ENCODE data around the gene CLEC18A.
"Not testable (repeated sequence)": the region's sequence is repeated elsewhere in the genome, so short reads cannot be mapped to it uniquely, and the experiment has no call there.

CLEC18A gene

DNA sequence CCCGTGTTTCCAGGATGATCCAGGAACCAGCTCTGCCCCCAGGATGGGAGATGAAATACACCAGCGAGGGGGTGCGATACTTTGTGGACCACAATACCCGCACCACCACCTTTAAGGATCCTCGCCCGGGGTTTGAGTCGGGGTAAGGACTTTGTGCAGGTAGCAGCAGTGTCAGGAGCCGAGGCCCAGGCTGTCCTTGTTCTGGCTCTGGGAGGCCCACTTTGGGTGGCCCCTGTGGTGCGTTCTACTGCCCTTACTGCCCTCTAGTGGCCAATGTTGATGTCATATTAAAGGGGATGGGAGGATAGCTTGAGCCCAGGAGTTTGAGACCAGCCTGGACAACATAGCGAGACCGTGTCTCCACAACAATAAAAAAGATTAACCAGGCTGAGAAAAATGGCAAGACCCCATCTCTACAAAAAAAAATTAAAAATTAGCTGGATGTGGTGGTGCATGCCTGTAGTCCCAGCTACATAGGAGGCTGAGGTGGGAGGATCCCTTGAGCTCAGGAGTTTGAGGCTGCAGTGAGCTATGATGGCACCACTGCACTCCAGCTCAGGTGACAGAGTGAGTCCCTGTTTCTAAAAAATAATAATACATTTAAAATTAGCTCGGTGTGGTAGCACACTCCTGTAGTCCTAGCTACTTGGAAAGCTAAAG lies 20.9 kb upstream of the CLEC18A start:
- peak; percentile 58 for DNase-seq (ENCODE audit: low spot score)

DNA sequence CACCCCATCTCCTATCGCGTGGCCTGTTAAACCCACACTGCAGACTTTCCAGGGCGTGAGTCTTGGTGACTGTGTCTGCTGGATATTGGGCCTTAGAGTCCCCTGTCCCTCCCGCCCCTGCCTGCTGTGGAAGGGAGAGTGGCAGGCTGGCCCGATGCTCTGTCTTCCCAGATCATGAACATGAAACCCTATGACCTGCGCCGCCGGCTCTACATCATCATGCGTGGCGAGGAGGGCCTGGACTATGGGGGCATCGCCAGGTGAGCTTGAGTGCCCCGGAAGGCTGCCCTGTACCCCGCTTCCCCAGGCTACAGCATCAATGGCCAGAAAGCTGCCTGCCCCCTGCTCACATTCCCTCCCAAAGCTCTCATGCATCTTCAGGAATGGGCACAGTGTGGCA lies 19.5 kb upstream of the CLEC18A start:
- no peak for DNase-seq (ENCODE audit: low spot score)

DNA sequence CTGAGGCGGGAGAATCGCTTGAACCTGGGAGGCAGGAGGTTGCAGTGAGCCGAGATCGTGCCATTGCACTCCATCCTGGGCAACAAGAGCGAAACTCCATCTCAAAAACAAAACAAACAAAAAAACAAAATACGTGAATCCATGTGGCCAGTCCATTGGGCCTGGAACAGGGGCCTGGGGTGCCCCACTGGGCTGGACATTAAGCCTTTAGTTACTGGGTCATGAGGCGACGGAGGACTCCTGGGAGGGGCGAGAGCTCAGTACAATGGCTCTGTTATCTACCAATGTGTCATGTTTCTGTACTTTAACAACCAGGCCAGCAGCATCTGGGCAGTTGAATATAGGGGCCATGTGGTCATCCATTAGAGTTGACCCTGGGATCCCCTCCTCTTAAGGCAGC lies 18.9 kb upstream of the CLEC18A start:
- DNase-seq (ENCODE audit: low spot score): no peak

DNA sequence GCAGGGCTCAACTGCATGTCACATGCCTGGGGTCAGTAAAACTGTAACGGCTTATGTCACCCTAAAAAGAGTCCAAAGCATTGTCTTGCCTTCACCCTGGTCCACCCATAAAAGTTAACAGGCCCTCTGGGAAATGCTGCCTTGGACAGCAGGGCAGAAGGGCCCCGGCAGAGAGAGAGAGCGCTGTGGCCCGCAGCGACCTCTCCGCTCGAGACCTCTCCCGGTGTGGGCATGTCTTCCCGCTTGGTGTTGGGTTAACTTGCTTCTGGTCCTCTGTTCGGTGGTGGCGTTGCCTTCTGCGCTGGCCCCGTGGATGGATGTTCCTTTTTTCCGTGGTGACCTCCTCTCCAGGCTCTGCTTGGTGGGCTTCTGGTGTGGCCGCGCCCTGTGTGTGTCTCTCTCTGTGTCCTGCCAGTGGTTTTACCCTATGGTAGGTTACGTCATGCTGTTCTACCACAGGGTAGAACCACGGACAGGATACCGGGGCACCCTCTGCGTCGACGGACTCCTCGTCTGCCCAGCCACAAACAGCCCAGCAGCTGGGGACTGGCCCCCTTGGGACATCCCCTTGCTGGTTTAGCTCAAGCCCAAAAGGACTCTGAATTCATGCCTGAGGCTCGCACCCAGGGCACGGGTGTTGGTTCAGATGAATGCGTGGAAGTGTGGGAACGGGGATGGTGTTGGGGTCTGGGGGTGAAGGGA lies 18.3 kb upstream of the CLEC18A start:
- no peak for DNase-seq (ENCODE audit: low spot score)

DNA sequence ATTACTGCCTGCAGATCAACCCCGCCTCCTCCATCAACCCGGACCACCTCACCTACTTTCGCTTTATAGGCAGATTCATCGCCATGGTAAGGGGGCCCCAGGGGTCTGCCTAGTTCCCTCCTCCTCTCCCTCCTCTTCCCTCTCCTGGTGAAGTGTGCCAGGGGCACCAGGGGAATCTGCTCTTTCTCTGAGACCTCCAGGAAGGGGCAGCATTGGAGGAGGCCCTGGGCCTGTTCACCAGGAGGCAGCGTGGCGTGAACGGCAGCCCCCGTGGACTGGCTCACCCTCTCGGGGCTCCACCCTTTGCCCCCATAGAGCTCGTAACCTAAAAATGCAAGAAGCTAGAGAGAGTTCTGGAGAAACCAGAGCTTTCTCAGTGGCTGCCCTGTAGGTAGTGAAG lies 17.1 kb upstream of the CLEC18A start:
- no peak for DNase-seq (ENCODE audit: low spot score)

DNA sequence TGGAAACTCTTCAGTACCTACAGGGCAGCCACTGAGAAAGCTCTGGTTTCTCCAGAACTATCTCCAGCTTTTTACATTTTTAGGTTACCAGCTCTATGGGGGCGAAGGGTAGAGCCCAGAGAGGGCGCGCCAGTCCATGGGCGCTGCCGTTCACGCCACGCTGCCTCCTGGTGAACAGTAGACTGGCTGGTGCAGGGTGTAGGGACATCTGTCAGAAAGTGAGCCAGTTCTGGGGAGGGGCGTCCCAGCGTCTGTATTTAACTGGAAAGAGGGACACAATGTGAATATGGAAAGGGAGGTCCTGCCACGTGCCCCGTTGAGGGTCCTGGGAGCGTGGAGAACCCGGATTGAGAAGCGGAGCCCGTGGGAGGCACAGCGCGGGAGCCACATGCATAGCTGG lies 16.4 kb upstream of the CLEC18A start:
- no peak for DNase-seq (ENCODE audit: low spot score)

DNA sequence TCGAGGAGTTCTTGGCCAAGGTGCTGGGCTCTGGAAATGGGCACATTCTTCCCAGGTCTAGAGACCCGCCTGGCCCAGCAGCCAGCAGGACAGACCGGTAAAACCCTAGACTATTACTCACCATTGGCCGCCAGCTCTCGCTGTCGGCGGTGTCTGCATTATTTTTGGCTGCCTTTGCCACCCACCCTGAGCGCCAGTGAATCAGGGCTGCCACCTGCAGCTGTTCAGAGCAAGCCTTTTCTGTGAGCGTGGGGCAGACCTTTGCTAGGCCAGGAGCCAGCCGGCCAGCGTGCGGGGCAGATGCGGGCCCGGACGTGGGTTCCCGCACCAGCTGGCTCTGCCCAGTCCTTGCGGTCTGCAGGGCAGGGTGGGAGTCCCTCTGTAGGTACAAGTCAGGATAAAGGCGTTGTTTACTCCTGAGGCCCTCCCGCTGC lies 15.8 kb upstream of the CLEC18A start:
- no peak for DNase-seq (ENCODE audit: low spot score)

DNA sequence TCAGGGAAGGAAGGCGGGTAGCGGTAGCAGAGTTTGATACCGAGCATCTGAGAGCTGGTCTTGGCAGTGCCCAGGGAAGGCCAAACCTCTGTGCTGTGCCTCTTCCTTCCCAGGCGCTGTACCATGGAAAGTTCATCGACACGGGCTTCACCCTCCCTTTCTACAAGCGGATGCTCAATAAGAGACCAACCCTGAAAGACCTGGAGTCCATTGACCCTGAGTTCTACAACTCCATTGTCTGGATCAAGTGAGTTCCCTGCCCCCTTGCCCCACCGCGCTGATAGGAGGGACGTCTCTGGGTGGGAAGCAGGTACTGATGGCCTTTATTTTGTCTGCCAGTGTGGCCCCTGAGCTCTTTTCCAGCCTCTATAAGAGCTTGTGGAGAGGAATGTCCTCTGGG lies 15.4 kb upstream of the CLEC18A start:
- no peak for DNase-seq (ENCODE audit: low spot score)

DNA sequence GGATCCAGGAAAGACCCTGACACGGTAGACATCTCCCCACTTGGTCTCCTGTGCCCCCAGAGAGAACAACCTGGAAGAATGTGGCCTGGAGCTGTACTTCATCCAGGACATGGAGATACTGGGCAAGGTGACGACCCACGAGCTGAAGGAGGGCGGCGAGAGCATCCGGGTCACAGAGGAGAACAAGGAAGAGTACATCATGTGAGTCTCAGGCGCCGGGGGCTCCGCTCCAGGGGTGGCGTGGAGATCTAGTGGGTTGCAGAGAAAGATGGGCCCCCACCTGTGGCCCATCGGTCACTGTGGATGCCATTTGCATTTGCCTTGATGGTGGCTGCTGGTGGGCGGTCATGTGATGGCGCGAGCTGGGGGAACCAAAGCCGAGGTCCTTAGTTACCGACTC lies 14.9 kb upstream of the CLEC18A start:
- no peak for DNase-seq (ENCODE audit: low spot score)

DNA sequence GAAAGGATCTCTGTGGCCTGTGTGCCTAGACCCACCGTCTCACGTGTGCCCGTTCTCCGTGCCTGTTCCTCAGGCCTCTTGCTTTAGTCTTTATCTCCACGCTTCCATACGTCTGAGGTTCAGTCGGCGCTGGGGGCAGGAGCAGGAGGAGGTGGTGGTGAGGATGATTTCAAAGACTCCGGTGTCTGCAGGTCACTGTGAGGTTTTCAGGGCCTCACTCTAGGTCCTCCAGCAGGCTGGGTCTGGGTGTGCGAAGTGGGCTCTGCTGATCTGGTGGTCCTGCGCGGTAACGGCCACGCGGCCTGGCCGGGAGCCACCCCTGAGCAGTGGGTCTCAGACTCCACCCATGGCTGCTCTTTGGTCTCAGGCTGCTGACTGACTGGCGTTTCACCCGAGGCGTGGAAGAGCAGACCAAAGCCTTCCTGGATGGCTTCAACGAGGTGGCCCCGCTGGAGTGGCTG lies 14.4 kb upstream of the CLEC18A start:
- no peak for DNase-seq (ENCODE audit: low spot score)

DNA sequence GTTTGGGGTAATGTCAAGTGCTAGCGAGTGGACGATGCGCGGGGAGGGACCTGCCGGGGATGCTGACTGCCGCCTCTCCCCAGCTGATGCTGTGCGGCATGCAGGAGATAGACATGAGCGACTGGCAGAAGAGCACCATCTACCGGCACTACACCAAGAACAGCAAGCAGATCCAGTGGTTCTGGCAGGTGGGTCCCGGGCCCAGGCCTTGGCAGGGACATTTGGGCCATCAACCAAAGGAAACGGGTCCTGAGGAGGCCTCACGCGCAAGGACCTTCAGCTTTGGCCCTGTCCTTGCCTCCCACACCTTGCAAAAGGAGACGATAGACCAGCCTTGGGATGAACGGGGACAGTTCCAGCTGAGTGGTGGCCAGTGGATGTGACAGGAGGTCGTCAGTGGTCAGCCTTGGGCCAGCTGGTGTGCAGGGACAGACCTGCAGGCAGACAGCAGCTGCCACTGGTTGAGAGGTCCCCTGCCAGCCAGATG lies 13.6 kb upstream of the CLEC18A start:
- no peak for DNase-seq (ENCODE audit: low spot score)

DNA sequence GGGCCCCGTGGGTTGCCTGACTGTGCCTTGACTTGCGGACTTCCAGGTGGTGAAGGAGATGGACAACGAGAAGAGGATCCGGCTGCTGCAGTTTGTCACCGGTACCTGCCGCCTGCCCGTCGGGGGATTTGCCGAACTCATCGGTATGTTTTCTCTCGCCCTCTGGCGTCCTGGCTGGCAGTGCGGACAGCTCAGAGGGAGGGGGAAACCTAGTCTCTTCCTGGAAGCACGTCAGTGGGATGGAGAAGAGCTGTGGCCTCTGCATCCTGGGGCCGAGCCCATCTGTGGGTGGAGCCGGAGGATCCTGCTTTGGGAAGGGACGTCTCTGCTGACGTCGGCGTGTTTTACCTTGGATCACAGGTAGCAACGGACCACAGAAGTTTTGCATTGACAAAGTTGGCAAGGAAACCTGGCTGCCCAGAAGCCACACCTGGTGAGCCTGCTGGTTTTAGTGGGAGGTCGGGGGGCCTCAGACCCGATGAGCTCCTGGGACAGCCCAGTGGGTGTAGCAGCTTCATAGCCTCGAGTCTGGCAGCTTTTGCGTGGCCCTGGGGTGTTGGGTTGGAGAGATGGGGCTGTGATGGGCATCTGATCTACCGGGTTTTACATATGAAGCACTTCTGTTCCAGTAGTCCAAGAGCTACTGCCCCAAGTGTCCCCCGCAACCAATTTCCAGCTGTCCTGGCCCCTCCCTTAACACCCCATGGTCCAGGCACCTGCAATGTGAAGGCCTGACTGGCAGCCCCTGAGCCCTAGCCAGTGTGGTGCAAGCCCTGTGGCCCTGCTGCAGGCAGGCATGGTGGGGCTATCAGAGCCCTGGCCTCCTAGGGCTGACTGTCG lies 11.9 kb upstream of the CLEC18A start:
- DNase-seq (ENCODE audit: low spot score): no peak

DNA sequence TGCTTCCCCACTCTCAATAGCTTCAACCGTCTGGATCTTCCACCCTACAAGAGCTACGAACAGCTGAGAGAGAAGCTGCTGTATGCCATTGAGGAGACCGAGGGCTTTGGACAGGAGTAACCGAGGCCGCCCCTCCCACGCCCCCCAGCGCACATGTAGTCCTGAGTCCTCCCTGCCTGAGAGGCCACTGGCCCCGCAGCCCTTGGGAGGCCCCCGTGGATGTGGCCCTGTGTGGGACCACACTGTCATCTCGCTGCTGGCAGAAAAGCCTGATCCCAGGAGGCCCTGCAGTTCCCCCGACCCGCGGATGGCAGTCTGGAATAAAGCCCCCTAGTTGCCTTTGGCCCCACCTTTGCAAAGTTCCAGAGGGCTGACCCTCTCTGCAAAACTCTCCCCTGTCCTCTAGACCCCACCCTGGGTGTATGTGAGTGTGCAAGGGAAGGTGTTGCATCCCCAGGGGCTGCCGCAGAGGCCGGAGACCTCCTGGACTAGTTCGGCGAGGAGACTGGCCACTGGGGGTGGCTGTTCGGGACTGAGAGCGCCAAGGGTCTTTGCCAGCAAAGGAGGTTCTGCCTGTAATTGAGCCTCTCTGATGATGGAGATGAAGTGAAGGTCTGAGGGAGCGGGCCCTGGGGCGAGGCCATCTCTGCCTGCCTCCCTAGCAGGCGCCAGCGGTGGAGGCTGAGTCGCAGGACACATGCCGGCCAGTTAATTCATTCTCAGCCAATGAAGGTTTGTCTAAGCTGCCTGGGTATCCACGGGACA lies 11.1 kb upstream of the CLEC18A start:
- DNase-seq (ENCODE audit: low spot score): no peak

DNA sequence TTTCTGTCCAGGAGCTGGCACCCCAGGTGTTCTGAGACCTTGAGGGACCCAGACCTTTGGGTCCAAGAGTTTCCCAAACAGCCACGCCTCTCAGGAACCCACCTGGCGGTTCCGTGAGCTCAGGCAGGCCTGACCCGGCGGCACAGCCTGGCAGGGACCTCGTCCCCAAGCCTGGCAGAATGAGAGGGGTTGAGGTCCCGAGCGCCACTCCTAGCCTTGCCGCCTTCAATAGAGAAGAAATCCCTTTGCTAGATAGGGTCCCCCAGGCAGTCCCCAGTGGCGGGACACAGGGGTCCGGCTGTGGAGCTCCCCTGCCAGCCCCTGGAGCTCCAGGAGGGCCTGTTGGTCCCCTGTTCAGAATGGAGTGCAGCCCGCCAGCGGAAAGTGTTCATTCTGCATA lies 10.5 kb upstream of the CLEC18A start:
- no peak for DNase-seq (ENCODE audit: low spot score)

DNA sequence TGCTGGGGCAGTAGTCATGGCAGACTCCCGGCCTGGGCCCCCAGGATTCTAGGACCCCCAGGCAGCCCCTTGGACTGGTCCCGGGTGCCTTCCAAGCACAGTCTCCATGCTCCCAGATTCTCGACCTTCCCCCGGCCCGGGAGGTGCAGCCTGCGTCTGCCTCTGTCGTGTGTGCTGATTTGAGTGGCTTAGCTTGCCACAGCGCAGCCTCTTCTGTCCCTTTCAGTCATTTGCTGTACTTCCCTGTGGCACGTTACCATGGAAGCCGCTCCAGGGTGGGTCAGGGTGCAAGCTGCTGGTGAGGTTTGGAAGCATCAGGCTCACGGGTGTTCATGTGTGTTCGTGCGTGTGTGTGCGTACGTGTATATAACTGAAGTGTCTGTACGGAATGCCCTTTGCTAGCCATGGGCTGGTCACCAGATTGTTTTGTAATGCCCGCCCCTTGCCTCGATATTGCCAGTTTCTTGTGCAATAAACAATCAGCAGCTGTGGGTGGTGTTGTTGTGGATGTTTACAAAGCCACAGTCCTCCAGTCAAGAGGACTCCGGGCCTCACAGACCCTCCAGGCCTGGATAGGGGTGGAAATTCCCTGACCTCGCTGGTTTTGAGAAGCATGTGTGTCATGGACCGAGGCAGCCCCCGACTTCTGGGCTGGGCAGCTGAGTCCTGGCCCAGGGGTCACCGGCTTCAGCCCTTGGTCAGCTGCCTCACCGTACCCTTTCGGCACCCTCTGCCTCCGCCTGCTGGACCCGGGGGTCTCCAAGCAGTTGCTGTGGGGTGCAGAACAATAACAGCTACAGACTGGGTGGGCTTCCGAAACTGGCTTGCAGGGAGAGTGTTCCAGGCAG lies 9.7 kb upstream of the CLEC18A start:
- DNase-seq (ENCODE audit: low spot score): no peak

DNA sequence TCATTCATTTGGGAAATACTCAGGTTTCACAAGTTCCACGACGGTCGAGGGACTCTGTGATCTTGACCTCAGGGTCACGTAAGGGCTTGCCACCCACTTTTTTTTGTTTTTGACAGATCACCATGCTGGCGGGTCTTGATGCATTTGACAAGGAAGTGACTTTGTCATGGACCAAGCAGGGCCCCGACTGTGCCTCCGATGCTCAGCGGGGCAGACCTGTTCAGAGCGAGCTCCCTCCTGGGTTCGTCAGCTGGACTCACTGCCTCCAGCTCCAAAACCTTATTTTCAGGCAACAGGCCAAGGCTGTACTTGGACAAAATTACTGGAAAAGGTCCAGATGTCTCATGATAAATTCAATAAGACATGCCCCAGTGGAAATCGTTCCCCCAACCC lies 9.0 kb upstream of the CLEC18A start:
- DNase-seq (ENCODE audit: low spot score): no peak

DNA sequence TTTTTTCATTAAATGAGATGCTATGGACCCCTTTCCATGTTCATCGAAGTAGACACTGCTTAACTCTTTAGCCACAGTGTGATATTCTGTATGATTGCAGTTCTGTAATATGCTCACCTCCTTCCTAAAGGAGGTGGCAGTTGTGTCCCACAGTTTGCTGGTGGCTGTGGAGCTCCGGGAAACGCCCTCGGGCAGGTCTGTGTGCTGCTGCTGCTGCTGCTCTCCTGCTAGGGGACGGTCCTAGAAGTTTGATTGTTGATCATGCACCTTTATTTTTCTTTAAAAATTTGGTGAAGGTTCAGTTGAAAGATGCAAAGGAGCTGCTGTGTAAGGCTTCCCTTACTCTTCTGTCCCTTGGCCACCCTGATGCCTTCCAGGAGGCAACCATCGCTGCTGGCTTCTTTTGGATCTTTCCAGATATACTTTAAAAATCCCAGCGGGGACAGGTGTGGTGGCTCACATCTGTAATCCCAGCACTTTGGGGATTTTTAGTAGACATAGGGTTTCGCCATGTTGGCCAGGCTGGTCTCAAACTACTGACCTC lies 8.4 kb upstream of the CLEC18A start:
- no peak for DNase-seq (ENCODE audit: low spot score)

DNA sequence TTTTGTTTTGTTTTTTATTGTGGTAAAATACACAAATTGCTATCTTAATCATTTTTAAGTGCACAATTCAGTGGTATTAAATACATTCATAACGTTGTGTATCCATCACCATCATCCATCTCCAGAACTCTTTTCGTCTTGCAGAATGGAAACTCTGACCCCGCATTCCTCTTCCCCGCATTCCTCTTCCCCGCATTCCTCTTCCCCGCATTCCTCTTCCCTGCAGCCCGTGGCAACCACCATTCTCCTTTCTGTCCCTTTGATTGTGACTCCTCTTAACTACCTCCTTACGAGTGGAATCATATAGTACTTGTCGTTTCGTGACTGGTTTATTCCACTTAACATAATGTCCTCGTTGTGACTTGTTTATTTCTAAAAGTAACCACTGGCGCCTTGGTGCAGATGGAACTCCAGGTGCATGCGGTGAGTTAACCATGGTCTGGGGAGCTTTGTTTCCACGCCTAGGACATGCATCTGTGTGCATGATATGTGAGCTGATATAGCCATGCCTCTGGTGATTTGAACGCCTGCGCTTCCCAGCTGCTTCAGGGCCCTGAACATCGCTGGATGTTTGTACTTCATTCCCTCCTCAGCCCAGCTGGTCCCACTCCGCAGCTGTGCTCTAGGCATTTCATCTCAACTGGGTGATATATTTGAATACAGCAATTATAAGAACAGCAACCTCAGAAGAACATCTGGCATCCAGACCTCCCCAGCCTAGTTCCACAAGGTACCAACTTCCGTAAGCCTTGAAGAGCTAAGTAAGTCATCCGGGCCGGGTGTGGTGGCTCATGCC lies 7.7 kb upstream of the CLEC18A start:
- not testable (repeated sequence) for DNase-seq (ENCODE audit: low spot score)

DNA sequence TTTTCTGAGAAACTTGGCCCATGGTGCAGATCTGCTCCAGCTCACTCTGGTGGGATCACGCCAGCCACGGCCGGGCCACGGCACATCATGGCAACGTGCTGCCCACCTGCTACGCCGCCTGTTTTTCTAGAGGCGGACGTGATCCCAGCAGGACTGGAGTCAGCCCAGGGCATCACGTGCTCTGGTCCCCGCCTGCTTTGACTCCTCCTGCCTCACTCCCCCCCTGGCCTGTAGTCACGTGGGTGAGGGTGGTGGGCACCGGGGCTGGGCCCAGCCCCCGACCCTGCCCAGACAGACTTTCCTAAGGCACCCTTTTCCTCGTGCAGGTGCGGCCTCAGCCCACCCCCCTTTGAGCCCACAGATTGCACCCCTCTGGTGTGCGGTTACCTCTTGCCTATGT lies 723 bp upstream of the CLEC18A start:
- DNase-seq (ENCODE audit: low spot score): not testable (repeated sequence)

DNA sequence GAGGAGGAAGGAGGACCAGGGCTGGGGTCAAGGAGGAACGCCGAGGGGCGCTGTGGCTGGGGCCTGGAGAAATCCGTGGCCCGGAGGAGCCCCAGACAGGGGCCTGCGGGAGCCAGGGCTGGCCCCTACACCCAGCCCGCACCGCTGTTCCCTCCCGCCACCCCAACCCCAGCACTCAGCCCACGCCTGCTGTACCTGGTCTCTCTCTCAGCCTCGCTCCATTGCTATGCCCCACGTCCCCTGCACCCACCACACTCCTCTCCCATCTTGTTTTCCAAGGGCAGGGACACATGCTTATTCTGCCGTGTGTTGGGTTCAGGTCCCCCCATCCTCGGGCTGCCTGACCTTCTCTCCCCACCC lies 518 bp downstream of the CLEC18A start:
- not testable (repeated sequence) for DNase-seq (ENCODE audit: low spot score)

All from kidney tubule cell (primary cell).